HL-60 (cell line): ENCODE data around the gene MYOG.

Source experiments
- CTCF ChIP-seq: IDR thresholded peaks from one replicate; pipeline ENCODE4 v1.5.1; 2011; ENCODE audit warnings: low read length, control low read depth, inconsistent platforms; ENCODE audit not compliant: insufficient read depth
- POLR2AphosphoS5 ChIP-seq: IDR thresholded peaks from 2 replicates; pipeline ENCODE4 v1.6.1; 2012; ENCODE audit warnings: low read depth
- REST ChIP-seq: IDR thresholded peaks from 2 replicates; pipeline ENCODE4 v1.6.1; 2012; ENCODE audit warnings: low read depth; ENCODE audit not compliant: insufficient replicate concordance
- SPI1 ChIP-seq: IDR thresholded peaks from 2 replicates; pipeline ENCODE4 v1.6.1; 2012; ENCODE audit warnings: low read depth, mild to moderate bottlenecking, borderline replicate concordance

GRCh38 chr1:203054642-203055041 lies 31.2 kb downstream of the MYOG start:
- TF ChIP-seq CTCF (no peak), POLR2AphosphoS5 (no peak), SPI1 (no peak), REST (no peak)
